Pancreas (tissue), 10 donors: ENCODE measurements around the gene SLC25A51. TPM values are rescaled to one million over a fixed set of nuclear protein-coding genes. Genes with fewer than 3 reads are reported as not detected.

Experiments used
- ATAC-seq, 4 donors: fragments of 200-7000 bp; cut with Tn5 transposase; one replicate each; pipeline versions ENCODE4 v1.8.0 to v1.9.1; 2020; ENCODE audit warnings: mild to moderate bottlenecking in 4 of 4, moderate library complexity in 4 of 4
- DNase-seq, 6 donors: peaks; one replicate each; pipeline ENCODE4 v3.0.0-alpha.2; 2020
- FAIRE-seq: peaks from 2 replicates; lab custom pipeline; 2012; peaks lifted over from hg19 to GRCh38; lab: Jason Lieb, UNC
- H3K27ac ChIP-seq, 4 donors: fragments of 200-600 bp; sonication (generic); 1 replicate in 3 of 4; 2 replicates in 1 of 4; pipeline versions ENCODE4 v1.5.0 to v1.8.0; 2020
- H3K27me3 ChIP-seq, 4 donors: fragments of 200-600 bp; one replicate each; pipeline ENCODE4 v1.8.0; 2021
- H3K36me3 ChIP-seq, 3 donors: fragments of 200-600 bp; sonication (generic) in 1 of 3; one replicate each; pipeline versions ENCODE4 v1.5.0 to v1.8.0; 2020 to 2021
- H3K4me1 ChIP-seq, 3 donors: fragments of 200-600 bp; one replicate each; pipeline ENCODE4 v1.8.0; 2021
- H3K4me3 ChIP-seq, 4 donors: fragments of 200-600 bp; sonication (generic) in 2 of 4; one replicate each; pipeline versions ENCODE4 v1.5.0 to v1.8.0; 2020 to 2021
- H3K9me3 ChIP-seq, 4 donors: fragments of 200-600 bp; one replicate each; pipeline ENCODE4 v1.8.0; 2021
- CTCF ChIP-seq, 4 donors: fragments of 200-600 bp; sonication (generic) in 3 of 4; IDR thresholded peaks; one replicate each; pipeline versions ENCODE4 v1.5.0 to v1.8.0; 2021; ENCODE audit warnings: antibody characterized with exemption in 4 of 4
- WGBS, 2 donors: extraction: QIAGEN DNeasy Blood & Tissue Kit; methylation state at CpG; one replicate each; pipeline ENCODE4 v1.1.7; 2013; 5-methylcytosine and 5-hydroxymethylcytosine counted together
- intact Hi-C, 3 donors: fragments of 100-400 bp; cut with DNase I; formaldehyde crosslinking; loops; one replicate each; pipeline versions ENCODE4 v1.11.1 to v1.14.2; 2022
- polyA plus RNA-seq, 2 donors: library from polyadenylated mRNA; stranded (reverse); fragments of 200-250 nt; gene quantifications; one replicate each; pipeline ENCODE4 v1.2.3, GENCODE V29; 2013
- total RNA-seq, 6 donors: library from RNA; stranded (reverse); fragmentation: NEBNext Ultra II Directional in 4 of 6; extraction: Animal tissue kit (Norgen Biotek cat#: 25700) in 4 of 6; gene quantifications; one replicate each; pipeline versions ENCODE4 v1.2.1 to v1.2.4, GENCODE V29; 2021 to 2023
- donor health status: healthy with polysubstance abuse.
- donor health status: DM: no; HTN: no; CAD: no; lungs with moderate emphysema.
- donor health status: DM: no; HTN: no; CAD: no.
- donor health status: control.
- donor health status: control.
- donor health status: Bipolar disorder and iron deficiency.
- donor health status: DM: yes; HTN: yes; CAD: no.
- donor health status: DM: no; HTN: no; CAD: no.
- donor health status: DM: no; HTN: no; CAD: no.
- donor health status: DM: yes; HTN: yes; CAD: no.

The SLC25A51 gene
- total and polyA plus RNA-seq, 8 donors: 3.1 to 19.0 (median 13.2) TPM

- Histone ChIP-seq H3K9me3 (no peaks in the 10 kb centered on the region), H3K4me3 (no peak overlapping the region), H3K27ac (peak overlapping the region in 2 of 4 donors; percentile 9 to 30), H3K4me1 (no peaks in the 10 kb centered on the region), H3K36me3 (peaks cover 0 to 32% (median 0%) of the 10 kb centered on the region in 3 donors), H3K27me3 (no peaks in the 10 kb centered on the region)
- intact Hi-C loops: no loop called here
- DNase-seq: peak in 2 of 6 donors; percentile 50 to 55
- no peak for TF ChIP-seq CTCF (IDR thresholded peaks at IDR 0.05)
- ATAC-seq: peak; percentile 14 to 49 (median 35)
- no peak for FAIRE-seq
- 53% methylated on average over 12 of the region's 12 CpGs for WGBS, 2 donors
Measured at GRCh38 chr9:37943345-37944265, 39.7 kb upstream of the SLC25A51 start.

GRCh38 chr9:37942621-37943344, 38.9 kb upstream of the SLC25A51 start:
- Histone ChIP-seq H3K27ac (no peak overlapping the region), H3K9me3 (no peaks in the 10 kb centered on the region), H3K4me3 (no peak overlapping the region), H3K27me3 (no peaks in the 10 kb centered on the region), H3K36me3 (peaks cover 0 to 25% (median 0%) of the 10 kb centered on the region in 3 donors), H3K4me1 (no peaks in the 10 kb centered on the region)
- peak in 2 of 4 donors; percentile 12 for ATAC-seq
- WGBS, 2 donors: 81% methylated on average over 12 of the region's 12 CpGs
- DNase-seq: peak in 2 of 6 donors; percentile 13 to 20
- FAIRE-seq: no peak
- TF ChIP-seq CTCF (IDR thresholded peaks at IDR 0.05): no peak
- intact Hi-C loops: no loop called here

- FAIRE-seq: no peak
- no peaks in the 10 kb centered on the region for H3K4me1 ChIP-seq
- 96 to 97% methylated on average over 2 of the region's 2 CpGs for WGBS, 2 donors
Measured at GRCh38 chr9:37941253-37941652, 37.3 kb upstream of the SLC25A51 start.

GRCh38 chr9:37939575-37940095, 35.7 kb upstream of the SLC25A51 start:
- Histone ChIP-seq H3K9me3 (no peaks in the 10 kb centered on the region), H3K4me1 (no peaks in the 10 kb centered on the region), H3K27ac (peak overlapping the region in 1 of 4 donors; percentile 5), H3K27me3 (no peaks in the 10 kb centered on the region), H3K4me3 (no peak overlapping the region), H3K36me3 (peaks cover 0 to 1% (median 0%) of the 10 kb centered on the region in 3 donors)
- DNase-seq (peak in 1 of 6 donors; percentile 6), FAIRE-seq (no peak), ATAC-seq (no peak)
- no peak for TF ChIP-seq CTCF (IDR thresholded peaks at IDR 0.05)
- WGBS, 2 donors: 75 to 79% methylated on average over 6 of the region's 6 CpGs
- intact Hi-C loops: no loop called here

More at GRCh38 chr9:37941253-37941652, 37.3 kb upstream of the SLC25A51 start:
- no peak overlapping the region for H3K4me3 ChIP-seq
- intact Hi-C loops: no loop called here
- H3K27me3 ChIP-seq: no peaks in the 10 kb centered on the region
- H3K27ac ChIP-seq: no peak overlapping the region
- DNase-seq (peak in 2 of 6 donors; percentile 11 to 23), ATAC-seq (no peak)
- no peak for TF ChIP-seq CTCF (IDR thresholded peaks at IDR 0.05)
- no peaks in the 10 kb centered on the region for H3K9me3 ChIP-seq
- peaks cover 0 to 9% (median 0%) of the 10 kb centered on the region in 3 donors for H3K36me3 ChIP-seq
